Lung (tissue), 12 donors: ENCODE measurements around the gene TMEM245. TPM values are rescaled to one million over a fixed set of nuclear protein-coding genes. Genes with fewer than 3 reads are reported as not detected.

ENCODE experiments used
- ATAC-seq: fragments of 200-7000 bp; cut with Tn5 transposase; one replicate; pipeline ENCODE4 v1.9.1; 2020; ENCODE audit warnings: moderate number of reproducible peaks; ENCODE audit not compliant: insufficient read depth, low FRiP score
- DNase-seq, 3 donors: peaks; one replicate each; pipeline ENCODE4 v3.0.0-alpha.2; 2013 to 2017
- H3K27ac ChIP-seq, 2 donors: one replicate each; pipeline ENCODE4 v1.5.1; 2013; ENCODE audit warnings: mild to moderate bottlenecking in 2 of 2, moderate library complexity in 2 of 2, control low read depth in 1 of 2, inconsistent platforms in 1 of 2, low read depth in 1 of 2, low read length in 1 of 2
- H3K27me3 ChIP-seq, 3 donors: one replicate each; pipeline ENCODE4 v1.5.1; 2013; ENCODE audit warnings: low read length in 2 of 3; ENCODE audit not compliant: control insufficient read depth in 3 of 3, insufficient read depth in 3 of 3
- H3K36me3 ChIP-seq, 4 donors: one replicate each; pipeline ENCODE4 v1.5.1; 2013; ENCODE audit warnings: low read length in 4 of 4, mild to moderate bottlenecking in 1 of 4, moderate library complexity in 1 of 4; ENCODE audit not compliant: control insufficient read depth in 4 of 4, insufficient read depth in 4 of 4
- H3K4me1 ChIP-seq, 5 donors: one replicate each; pipeline ENCODE4 v1.5.1; 2013; ENCODE audit warnings: low read length in 5 of 5, mild to moderate bottlenecking in 2 of 5, moderate library complexity in 1 of 5; ENCODE audit not compliant: control insufficient read depth in 5 of 5, insufficient read depth in 5 of 5
- H3K4me3 ChIP-seq: one replicate; pipeline ENCODE4 v1.5.1; 2013; ENCODE audit warnings: mild to moderate bottlenecking, control low read depth, moderate library complexity
- H3K9ac ChIP-seq, 2 donors: one replicate each; pipeline ENCODE4 v1.5.1; 2013; ENCODE audit warnings: low read length in 2 of 2, control low read depth in 1 of 2; ENCODE audit not compliant: insufficient read depth in 1 of 2
- H3K9me3 ChIP-seq, 4 donors: one replicate each; pipeline ENCODE4 v1.5.1; 2013; ENCODE audit warnings: low read length in 3 of 4, mild to moderate bottlenecking in 1 of 4, moderate library complexity in 1 of 4; ENCODE audit not compliant: control insufficient read depth in 4 of 4, insufficient read depth in 3 of 4
- WGBS, 2 donors: extraction: QIAGEN DNeasy Blood & Tissue Kit; methylation state at CpG; one replicate each; pipeline ENCODE4 v1.1.7; 2013; 5-methylcytosine and 5-hydroxymethylcytosine counted together
- polyA plus RNA-seq, 2 donors: library from polyadenylated mRNA; stranded (reverse); fragments of 200-250 nt; gene quantifications; one replicate each; pipeline ENCODE4 v1.2.1, GENCODE V29; 2013
- total RNA-seq, 2 donors: library from RNA; depleted of rRNA in 1 of 2; stranded (reverse); fragments of >200 nt in 1 of 2; gene quantifications; one replicate each; pipeline ENCODE4 v1.2.1, GENCODE V29; 2014 to 2021
- TF ChIP-seq, protein P1 (sequence below): IDR thresholded peaks from 2 replicates; pipeline ENCODE4 v1.5.1; 2012; ENCODE audit warnings: mild to moderate bottlenecking; ENCODE audit errors: control extremely low read depth, extremely low read depth
- donor health status: control.
- donor health status: control.
- donor health status: Bipolar disorder and iron deficiency.
- donor health status: healthy.
- donor health status: DM: yes; HTN: yes; CAD: no.

Gene TMEM245
- total and polyA plus RNA-seq, 4 donors: 15.0 to 137 (median 42.0) TPM

DNA sequence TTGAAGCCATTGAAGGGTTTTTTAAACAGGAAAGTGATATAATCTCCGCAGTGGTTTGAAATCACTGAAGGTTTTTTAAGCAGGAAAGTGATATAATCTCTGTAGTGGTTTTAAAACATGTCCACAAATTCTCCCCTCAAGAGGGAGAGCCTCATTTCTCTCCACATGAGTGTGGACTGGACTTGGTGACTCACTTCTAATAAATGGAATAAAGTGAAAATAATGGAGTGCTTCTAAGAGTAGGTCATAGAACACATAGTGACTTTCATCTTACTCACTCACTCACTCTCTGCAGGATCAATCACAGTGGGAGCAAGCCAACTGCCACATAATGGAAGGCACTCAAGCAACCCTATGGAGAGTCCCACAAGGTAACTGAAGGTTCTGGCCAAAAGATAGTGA, 118.5 kb downstream of the TMEM245 start:
- Histone ChIP-seq H3K9ac (no peak overlapping the region), H3K36me3 (peaks cover 0 to 21% (median under 1%) of the 10 kb centered on the region in 4 donors), H3K4me1 (peaks cover 0 to 18% (median 0%) of the 10 kb centered on the region in 5 donors), H3K27me3 (no peaks in the 10 kb centered on the region), H3K4me3 (no peak overlapping the region), H3K27ac (no peak overlapping the region), H3K9me3 (peaks cover 0 to 8% (median 3%) of the 10 kb centered on the region in 4 donors)
- WGBS, 2 donors: 28 to 59% methylated on average over 1 of the region's 1 CpG
- TF ChIP-seq, protein P1, sequence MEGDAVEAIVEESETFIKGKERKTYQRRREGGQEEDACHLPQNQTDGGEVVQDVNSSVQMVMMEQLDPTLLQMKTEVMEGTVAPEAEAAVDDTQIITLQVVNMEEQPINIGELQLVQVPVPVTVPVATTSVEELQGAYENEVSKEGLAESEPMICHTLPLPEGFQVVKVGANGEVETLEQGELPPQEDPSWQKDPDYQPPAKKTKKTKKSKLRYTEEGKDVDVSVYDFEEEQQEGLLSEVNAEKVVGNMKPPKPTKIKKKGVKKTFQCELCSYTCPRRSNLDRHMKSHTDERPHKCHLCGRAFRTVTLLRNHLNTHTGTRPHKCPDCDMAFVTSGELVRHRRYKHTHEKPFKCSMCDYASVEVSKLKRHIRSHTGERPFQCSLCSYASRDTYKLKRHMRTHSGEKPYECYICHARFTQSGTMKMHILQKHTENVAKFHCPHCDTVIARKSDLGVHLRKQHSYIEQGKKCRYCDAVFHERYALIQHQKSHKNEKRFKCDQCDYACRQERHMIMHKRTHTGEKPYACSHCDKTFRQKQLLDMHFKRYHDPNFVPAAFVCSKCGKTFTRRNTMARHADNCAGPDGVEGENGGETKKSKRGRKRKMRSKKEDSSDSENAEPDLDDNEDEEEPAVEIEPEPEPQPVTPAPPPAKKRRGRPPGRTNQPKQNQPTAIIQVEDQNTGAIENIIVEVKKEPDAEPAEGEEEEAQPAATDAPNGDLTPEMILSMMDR: no peak
- no peak for ATAC-seq
- no peak for DNase-seq

- H3K4me3 ChIP-seq: no peak overlapping the region
- TF ChIP-seq, protein P1: no peak
- ATAC-seq (no peak), DNase-seq (no peak)
- peaks cover 2 to 14% (median 4%) of the 10 kb centered on the region in 4 donors for H3K36me3 ChIP-seq
- H3K27ac ChIP-seq: peak overlapping the region in 1 of 2 donors; percentile 21
- no peaks in the 10 kb centered on the region for H3K9me3 ChIP-seq
- H3K4me1 ChIP-seq: peaks cover 0 to 24% (median 0%) of the 10 kb centered on the region in 5 donors
- H3K9ac ChIP-seq: no peak overlapping the region
- 30 to 36% methylated on average over 1 of the region's 1 CpG for WGBS, 2 donors
- H3K27me3 ChIP-seq: no peaks in the 10 kb centered on the region
Measured at GRCh38 chr9:108997112-108997511, 122.6 kb downstream of the TMEM245 start.

GRCh38 chr9:108996643-108997042, 123.1 kb downstream of the TMEM245 start:
- Histone ChIP-seq H3K9ac (no peak overlapping the region), H3K27me3 (no peaks in the 10 kb centered on the region), H3K4me1 (peaks cover 0 to 24% (median under 1%) of the 10 kb centered on the region in 5 donors), H3K9me3 (no peaks in the 10 kb centered on the region), H3K36me3 (peaks cover 2 to 14% (median 4%) of the 10 kb centered on the region in 4 donors), H3K4me3 (no peak overlapping the region), H3K27ac (peak overlapping the region in 1 of 2 donors; percentile 23)
- TF ChIP-seq, protein P1: no peak
- DNase-seq (no peak), ATAC-seq (no peak)
- 13 to 19% methylated on average over 1 of the region's 1 CpG for WGBS, 2 donors

GRCh38 chr9:108994695-108995094, 125.1 kb downstream of the TMEM245 start:
- TF ChIP-seq, protein P1: no peak
- peak overlapping the region; percentile 13 to 62 for H3K27ac ChIP-seq
- no peaks in the 10 kb centered on the region for H3K27me3 ChIP-seq
- no peak overlapping the region for H3K4me3 ChIP-seq
- peaks cover 0 to 26% (median 3%) of the 10 kb centered on the region in 5 donors for H3K4me1 ChIP-seq
- 29 to 32% methylated on average over 2 of the region's 2 CpGs for WGBS, 2 donors
- DNase-seq (peak; percentile 28 to 66 (median 37)), ATAC-seq (peak; percentile 58)
- no peaks in the 10 kb centered on the region for H3K9me3 ChIP-seq
- H3K9ac ChIP-seq: no peak overlapping the region
- H3K36me3 ChIP-seq: peaks cover 2 to 19% (median 9%) of the 10 kb centered on the region in 4 donors
